ENCODE data around the gene BMPR1A.

The BMPR1A gene

GRCh38 chr10:86964061-86964846 is 207.8 kb downstream of the BMPR1A start:
- Histone ChIP-seq H3K27ac (ENCODE audit: low read depth in 2 of 2, low read length in 2 of 2) (no peak overlapping the region), H3K9me3 (ENCODE audit: control insufficient read depth in 2 of 2, low read length in 2 of 2) (no peaks in the 10 kb centered on the region)

DNA sequence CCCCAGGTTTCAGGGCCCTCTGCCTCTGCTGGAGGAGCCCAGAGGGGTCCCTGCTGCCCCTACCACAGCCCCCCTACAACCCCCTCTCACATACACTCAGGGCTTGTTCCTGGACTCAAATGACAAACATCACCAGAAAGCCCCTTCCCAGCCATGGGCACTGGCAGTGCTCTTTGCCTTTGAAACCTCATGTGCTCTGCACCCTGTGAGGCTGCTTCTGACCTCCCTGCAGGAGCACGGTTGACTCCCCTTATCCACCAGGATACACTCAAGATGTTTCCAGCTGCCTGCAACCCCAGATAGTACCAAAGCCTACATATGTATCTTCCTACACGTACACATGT is 208.4 kb downstream of the BMPR1A start:
- Histone ChIP-seq H3K9me3 (ENCODE audit: control insufficient read depth in 2 of 2, low read length in 2 of 2) (no peaks in the 10 kb centered on the region), H3K27ac (ENCODE audit: low read depth in 2 of 2, low read length in 2 of 2) (no peak overlapping the region)

More at GRCh38 chr10:86964061-86964846, 207.8 kb downstream of the BMPR1A start:
- Histone ChIP-seq H3K9ac (ENCODE audit: low read depth in 1 of 2, low read length in 2 of 2) (no peak overlapping the region), H3K4me1 (ENCODE audit: control insufficient read depth in 2 of 2, insufficient read depth in 2 of 2, low read length in 2 of 2) (peaks cover 22 to 26% of the 10 kb centered on the region in 2 donors), H3K27me3 (ENCODE audit: control insufficient read depth in 2 of 2, insufficient read depth in 2 of 2, low read length in 2 of 2) (no peaks in the 10 kb centered on the region), H3K36me3 (ENCODE audit: control insufficient read depth in 2 of 2, insufficient read depth in 2 of 2, low read length in 2 of 2) (no peaks in the 10 kb centered on the region), H3K4me3 (ENCODE audit: low read length in 2 of 2) (no peak overlapping the region)

GRCh38 chr10:86965986-86966654 is 209.7 kb downstream of the BMPR1A start:
- Histone ChIP-seq H3K4me1 (ENCODE audit: control insufficient read depth in 2 of 2, insufficient read depth in 2 of 2, low read length in 2 of 2) (peaks cover 36 to 42% of the 10 kb centered on the region in 2 donors), H3K9ac (ENCODE audit: low read depth in 1 of 2, low read length in 2 of 2) (peak overlapping the region; percentile 0 to 7), H3K4me3 (ENCODE audit: low read length in 2 of 2) (no peak overlapping the region), H3K27ac (ENCODE audit: low read depth in 2 of 2, low read length in 2 of 2) (no peak overlapping the region), H3K36me3 (ENCODE audit: control insufficient read depth in 2 of 2, insufficient read depth in 2 of 2, low read length in 2 of 2) (no peaks in the 10 kb centered on the region), H3K27me3 (ENCODE audit: control insufficient read depth in 2 of 2, insufficient read depth in 2 of 2, low read length in 2 of 2) (no peaks in the 10 kb centered on the region), H3K9me3 (ENCODE audit: control insufficient read depth in 2 of 2, low read length in 2 of 2) (no peaks in the 10 kb centered on the region)

More for the DNA sequence above, 208.4 kb downstream of the BMPR1A start:
- H3K27me3 ChIP-seq (ENCODE audit: control insufficient read depth in 2 of 2, insufficient read depth in 2 of 2, low read length in 2 of 2), result no peaks in the 10 kb centered on the region
- H3K4me1 ChIP-seq (ENCODE audit: control insufficient read depth in 2 of 2, insufficient read depth in 2 of 2, low read length in 2 of 2), result peaks cover 26 to 31% of the 10 kb centered on the region in 2 donors
- H3K4me3 ChIP-seq (ENCODE audit: low read length in 2 of 2), result no peak overlapping the region
- no peaks in the 10 kb centered on the region for H3K36me3 ChIP-seq (ENCODE audit: control insufficient read depth in 2 of 2, insufficient read depth in 2 of 2, low read length in 2 of 2)
- no peak overlapping the region for H3K9ac ChIP-seq (ENCODE audit: low read depth in 1 of 2, low read length in 2 of 2)

GRCh38 chr10:86967481-86967941 is 211.1 kb downstream of the BMPR1A start:
- no peaks in the 10 kb centered on the region for H3K9me3 ChIP-seq (ENCODE audit: control insufficient read depth in 2 of 2, low read length in 2 of 2)
- peak overlapping the region; percentile 74 to 76 for H3K4me3 ChIP-seq (ENCODE audit: low read length in 2 of 2)
- peak overlapping the region; percentile 62 to 89 for H3K27ac ChIP-seq (ENCODE audit: low read depth in 2 of 2, low read length in 2 of 2)
- H3K27me3 ChIP-seq (ENCODE audit: control insufficient read depth in 2 of 2, insufficient read depth in 2 of 2, low read length in 2 of 2), result no peaks in the 10 kb centered on the region
- peak overlapping the region in 1 of 2 donors; percentile 92 for H3K9ac ChIP-seq (ENCODE audit: low read depth in 1 of 2, low read length in 2 of 2)
- no peaks in the 10 kb centered on the region for H3K36me3 ChIP-seq (ENCODE audit: control insufficient read depth in 2 of 2, insufficient read depth in 2 of 2, low read length in 2 of 2)
- H3K4me1 ChIP-seq (ENCODE audit: control insufficient read depth in 2 of 2, insufficient read depth in 2 of 2, low read length in 2 of 2), result peaks cover 42 to 52% of the 10 kb centered on the region in 2 donors

GRCh38 chr10:86968271-86968993 is 212.0 kb downstream of the BMPR1A start, which contains the start of gene ADIRF:
Gene ADIRF, plus strand, starts transcription at chr10:86968482. Its CDS starts 63 bp downstream, at chr10:86968545.
- Histone ChIP-seq H3K9ac (ENCODE audit: low read depth in 1 of 2, low read length in 2 of 2) (peak within 1 kb of the TSS; percentile 76 to 92), H3K4me3 (ENCODE audit: low read length in 2 of 2) (peak within 1 kb of the TSS; percentile 74 to 76), H3K36me3 (ENCODE audit: control insufficient read depth in 2 of 2, insufficient read depth in 2 of 2, low read length in 2 of 2) (no peaks in the 10 kb centered on the region), H3K27me3 (ENCODE audit: control insufficient read depth in 2 of 2, insufficient read depth in 2 of 2, low read length in 2 of 2) (no peaks in the 10 kb centered on the region), H3K27ac (ENCODE audit: low read depth in 2 of 2, low read length in 2 of 2) (peak within 1 kb of the TSS; percentile 62 to 89), H3K9me3 (ENCODE audit: control insufficient read depth in 2 of 2, low read length in 2 of 2) (no peaks in the 10 kb centered on the region), H3K4me1 (ENCODE audit: control insufficient read depth in 2 of 2, insufficient read depth in 2 of 2, low read length in 2 of 2) (peaks cover 42 to 52% of the 10 kb centered on the region in 2 donors)

DNA sequence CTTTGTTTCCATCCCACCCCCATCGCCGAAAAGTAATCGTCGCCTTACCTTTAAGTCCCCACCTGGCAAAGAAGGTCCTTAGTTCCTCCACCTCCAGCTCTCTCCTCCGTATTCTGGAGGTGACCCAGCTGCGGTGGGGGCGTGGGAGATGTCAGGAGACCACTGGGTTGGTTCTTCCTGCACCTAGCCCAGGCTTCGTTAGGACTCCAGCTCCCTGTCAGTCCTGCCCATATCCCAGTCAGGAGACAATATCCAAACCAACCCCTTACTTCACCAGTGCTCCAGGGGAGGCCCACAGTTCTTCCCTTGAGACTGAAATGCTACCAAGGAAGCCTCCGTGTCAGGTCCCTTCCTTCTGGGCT is 212.6 kb downstream of the BMPR1A start:
- Histone ChIP-seq H3K36me3 (ENCODE audit: control insufficient read depth in 2 of 2, insufficient read depth in 2 of 2, low read length in 2 of 2) (no peaks in the 10 kb centered on the region), H3K4me1 (ENCODE audit: control insufficient read depth in 2 of 2, insufficient read depth in 2 of 2, low read length in 2 of 2) (peaks cover 42 to 52% of the 10 kb centered on the region in 2 donors), H3K9ac (ENCODE audit: low read depth in 1 of 2, low read length in 2 of 2) (peak overlapping the region; percentile 76 to 92), H3K27ac (ENCODE audit: low read depth in 2 of 2, low read length in 2 of 2) (peak overlapping the region; percentile 62 to 89), H3K4me3 (ENCODE audit: low read length in 2 of 2) (peak overlapping the region; percentile 74 to 76), H3K27me3 (ENCODE audit: control insufficient read depth in 2 of 2, insufficient read depth in 2 of 2, low read length in 2 of 2) (no peaks in the 10 kb centered on the region), H3K9me3 (ENCODE audit: control insufficient read depth in 2 of 2, low read length in 2 of 2) (no peaks in the 10 kb centered on the region)

GRCh38 chr10:86969421-86970041 is 213.1 kb downstream of the BMPR1A start:
- Histone ChIP-seq H3K36me3 (ENCODE audit: control insufficient read depth in 2 of 2, insufficient read depth in 2 of 2, low read length in 2 of 2) (no peaks in the 10 kb centered on the region), H3K9ac (ENCODE audit: low read depth in 1 of 2, low read length in 2 of 2) (peak overlapping the region; percentile 76 to 92), H3K27me3 (ENCODE audit: control insufficient read depth in 2 of 2, insufficient read depth in 2 of 2, low read length in 2 of 2) (no peaks in the 10 kb centered on the region), H3K27ac (ENCODE audit: low read depth in 2 of 2, low read length in 2 of 2) (peak overlapping the region; percentile 87 to 89), H3K4me1 (ENCODE audit: control insufficient read depth in 2 of 2, insufficient read depth in 2 of 2, low read length in 2 of 2) (peaks cover 42 to 52% of the 10 kb centered on the region in 2 donors), H3K9me3 (ENCODE audit: control insufficient read depth in 2 of 2, low read length in 2 of 2) (no peaks in the 10 kb centered on the region), H3K4me3 (ENCODE audit: low read length in 2 of 2) (peak overlapping the region; percentile 74 to 76)

GRCh38 chr10:86970162-86970981 is 214.0 kb downstream of the BMPR1A start:
- Histone ChIP-seq H3K27ac (ENCODE audit: low read depth in 2 of 2, low read length in 2 of 2) (peak overlapping the region; percentile 87 to 89), H3K9me3 (ENCODE audit: control insufficient read depth in 2 of 2, low read length in 2 of 2) (no peaks in the 10 kb centered on the region), H3K4me3 (ENCODE audit: low read length in 2 of 2) (peak overlapping the region; percentile 74 to 76), H3K9ac (ENCODE audit: low read depth in 1 of 2, low read length in 2 of 2) (peak overlapping the region; percentile 76 to 92), H3K36me3 (ENCODE audit: control insufficient read depth in 2 of 2, insufficient read depth in 2 of 2, low read length in 2 of 2) (no peaks in the 10 kb centered on the region), H3K4me1 (ENCODE audit: control insufficient read depth in 2 of 2, insufficient read depth in 2 of 2, low read length in 2 of 2) (peaks cover 42 to 52% of the 10 kb centered on the region in 2 donors), H3K27me3 (ENCODE audit: control insufficient read depth in 2 of 2, insufficient read depth in 2 of 2, low read length in 2 of 2) (no peaks in the 10 kb centered on the region)

- no peaks in the 10 kb centered on the region for H3K36me3 ChIP-seq (ENCODE audit: control insufficient read depth in 2 of 2, insufficient read depth in 2 of 2, low read length in 2 of 2)
- peak overlapping the region; percentile 76 to 92 for H3K9ac ChIP-seq (ENCODE audit: low read depth in 1 of 2, low read length in 2 of 2)
- peak overlapping the region; percentile 87 to 89 for H3K27ac ChIP-seq (ENCODE audit: low read depth in 2 of 2, low read length in 2 of 2)
- no peaks in the 10 kb centered on the region for H3K27me3 ChIP-seq (ENCODE audit: control insufficient read depth in 2 of 2, insufficient read depth in 2 of 2, low read length in 2 of 2)
- peak overlapping the region; percentile 73 to 76 for H3K4me3 ChIP-seq (ENCODE audit: low read length in 2 of 2)
- peaks cover 42 to 52% of the 10 kb centered on the region in 2 donors for H3K4me1 ChIP-seq (ENCODE audit: control insufficient read depth in 2 of 2, insufficient read depth in 2 of 2, low read length in 2 of 2)
- H3K9me3 ChIP-seq (ENCODE audit: control insufficient read depth in 2 of 2, low read length in 2 of 2), result no peaks in the 10 kb centered on the region
Measured at GRCh38 chr10:86970982-86971231, 214.5 kb downstream of the BMPR1A start.
